NCI-H69 (cell line): ENCODE measurements around the gene EVX1.

Experiments used
- DNase-seq: peaks from one replicate; lab custom pipeline; 2025; lab: John Stamatoyannopoulos, UW

Gene EVX1

GRCh38 chr7:27249724-27250556, 7.3 kb downstream of the EVX1 start:
- DNase-seq = peak; percentile 15

- no peak for DNase-seq
These were observed 8.0 kb downstream of the EVX1 start for GRCh38 chr7:27250557-27251070.

GRCh38 chr7:27251136-27251651, 8.6 kb downstream of the EVX1 start:
- DNase-seq = peak; percentile 83

DNA sequence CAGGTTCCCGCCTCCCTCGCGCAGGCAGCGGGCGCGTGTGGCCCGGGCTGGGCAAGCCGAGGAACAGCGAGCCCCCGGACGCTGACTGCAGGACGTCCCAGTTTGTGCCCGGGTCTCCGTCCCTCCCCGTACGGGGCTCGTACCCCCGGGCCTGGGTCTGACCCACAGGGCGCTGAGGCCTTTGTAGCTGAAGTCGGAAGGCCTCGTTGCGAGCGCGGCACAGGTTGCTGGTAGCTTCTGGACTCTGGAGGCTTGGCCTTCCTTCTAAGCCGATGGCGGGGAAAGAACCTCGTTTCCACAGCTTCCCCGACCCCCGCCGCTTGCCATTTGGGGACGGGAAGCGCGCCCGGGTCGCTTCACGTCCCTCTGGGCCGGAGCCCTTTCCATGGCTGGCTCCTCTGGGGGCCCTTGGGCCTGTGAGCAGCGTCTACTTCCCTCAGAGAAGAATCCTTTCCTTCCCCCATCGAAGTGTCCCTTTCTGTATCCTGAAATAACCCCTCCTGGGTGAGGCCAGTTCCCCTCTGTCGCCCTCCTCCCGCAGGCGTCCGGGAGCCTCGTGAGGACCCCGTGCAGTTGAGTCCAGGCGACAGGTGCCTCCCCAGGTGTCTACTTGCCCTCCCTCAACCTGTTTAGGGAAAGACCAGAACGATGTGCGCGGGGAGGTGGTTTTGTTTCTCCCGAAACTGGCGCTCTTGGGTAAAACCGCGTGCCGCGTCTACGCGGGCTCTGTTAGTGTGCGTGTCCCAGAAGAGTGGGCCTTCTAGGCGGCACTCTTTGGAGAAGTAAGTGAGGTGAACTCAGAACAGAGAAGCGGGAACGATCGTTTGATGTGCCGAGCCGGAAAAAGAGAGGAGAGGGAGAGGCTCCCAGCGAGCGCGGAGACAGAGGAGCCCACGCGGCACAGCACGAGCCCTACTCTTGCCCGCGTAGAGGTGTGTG, 9.3 kb downstream of the EVX1 start:
- DNase-seq = no peak

DNA sequence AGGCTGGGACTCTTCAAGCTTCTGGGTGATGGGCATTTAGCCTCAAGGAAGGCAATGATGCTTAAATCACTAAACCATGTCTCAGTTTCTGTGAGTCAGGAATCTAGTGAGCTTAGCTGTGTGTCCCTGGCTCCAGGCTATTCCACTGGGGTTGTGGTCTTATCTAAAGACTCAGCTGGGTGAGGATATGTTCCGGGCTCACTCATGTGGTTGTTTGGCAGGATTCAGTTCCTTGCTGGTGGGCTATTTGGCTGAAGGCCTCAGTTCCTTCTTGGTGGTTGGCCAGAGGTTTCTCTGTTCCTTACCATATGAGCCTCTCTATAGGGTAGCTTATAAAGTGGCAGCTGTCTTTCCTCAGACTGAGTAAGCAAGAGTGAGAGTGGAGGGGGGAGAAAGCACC, 12.0 kb downstream of the EVX1 start:
- no peak for DNase-seq

- DNase-seq = no peak
These were observed 17.6 kb downstream of the EVX1 start for GRCh38 chr7:27260211-27260610.

DNA sequence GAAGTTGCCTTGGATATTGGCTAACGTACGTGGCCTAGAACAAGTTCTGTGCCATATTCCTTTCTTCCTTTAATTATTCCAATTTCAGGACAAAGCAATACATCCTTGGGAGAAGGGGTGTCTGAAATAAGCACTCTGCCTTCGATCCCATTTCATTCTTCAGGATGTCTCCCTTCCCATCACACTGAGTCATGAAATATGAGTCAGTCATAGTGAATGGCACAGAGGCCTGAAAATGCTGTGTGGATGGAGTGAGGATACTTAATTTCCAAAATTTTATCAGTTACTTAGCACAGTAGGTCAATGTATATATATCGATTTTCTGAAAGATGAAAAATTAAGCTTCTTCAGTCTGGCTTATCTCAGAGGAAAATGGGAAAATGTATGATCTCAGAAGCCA, 19.5 kb downstream of the EVX1 start:
- no peak for DNase-seq

GRCh38 chr7:27263781-27264180, 21.2 kb downstream of the EVX1 start:
- no peak for DNase-seq

DNA sequence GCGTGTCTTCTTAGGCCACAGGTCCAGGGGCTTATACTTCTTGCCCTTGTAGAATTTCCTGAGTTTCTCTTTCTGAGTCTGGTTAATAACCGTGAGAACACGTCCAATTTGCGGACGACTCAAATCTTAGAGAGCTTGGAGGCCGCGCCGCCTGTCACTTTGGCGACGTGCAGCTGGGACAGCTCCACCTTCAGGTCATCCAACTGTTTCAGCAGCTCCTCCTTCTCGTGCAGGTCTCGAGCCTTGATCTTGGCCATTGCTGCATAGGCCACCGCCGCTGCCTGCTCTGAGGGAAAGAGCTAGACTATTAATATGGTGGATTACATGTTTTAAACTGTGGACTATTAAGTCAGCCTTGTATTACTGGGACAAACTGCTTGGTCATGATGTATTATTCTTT, 26.9 kb downstream of the EVX1 start:
- peak; percentile 12 for DNase-seq

DNA sequence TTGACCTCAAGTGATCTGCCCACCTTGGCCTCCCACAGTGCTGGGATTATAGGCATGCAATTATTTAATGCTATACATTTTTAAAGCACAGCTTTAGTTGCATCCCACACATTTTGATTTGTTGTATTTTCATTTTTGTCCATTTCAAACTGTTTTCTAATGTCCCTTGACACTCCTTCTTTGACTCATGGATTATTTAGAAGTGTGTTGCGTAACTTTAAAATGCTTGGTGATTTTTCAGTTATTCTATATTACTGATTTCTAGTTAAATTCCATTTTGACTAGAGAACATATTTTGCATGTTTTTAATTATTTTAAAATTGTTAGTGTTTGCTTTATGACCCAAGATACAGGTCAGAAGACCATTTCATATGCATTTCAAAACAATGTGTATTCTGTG, 28.8 kb downstream of the EVX1 start:
- no peak for DNase-seq

GRCh38 chr7:27277628-27278027, 35.0 kb downstream of the EVX1 start:
- peak; percentile 26 for DNase-seq

DNA sequence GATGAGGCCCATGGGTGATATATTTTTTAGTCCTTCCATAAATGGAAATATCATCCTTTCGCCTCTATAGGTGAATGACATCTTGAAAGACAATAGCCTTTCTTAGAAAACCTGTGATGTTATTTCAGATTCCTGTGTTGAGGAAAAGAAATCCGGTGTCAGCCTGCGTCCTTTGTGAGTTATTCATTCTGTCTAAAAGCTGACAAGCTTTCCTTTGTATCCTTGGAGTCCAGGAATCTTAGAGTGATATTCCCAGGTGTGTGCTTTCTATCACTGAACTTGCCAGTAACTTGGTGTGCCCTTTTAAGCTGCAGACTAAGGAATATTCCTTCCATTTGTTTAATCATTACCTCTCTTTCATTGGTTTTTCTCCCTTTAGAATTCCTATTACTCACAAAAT, 41.0 kb downstream of the EVX1 start:
- no peak for DNase-seq

DNA sequence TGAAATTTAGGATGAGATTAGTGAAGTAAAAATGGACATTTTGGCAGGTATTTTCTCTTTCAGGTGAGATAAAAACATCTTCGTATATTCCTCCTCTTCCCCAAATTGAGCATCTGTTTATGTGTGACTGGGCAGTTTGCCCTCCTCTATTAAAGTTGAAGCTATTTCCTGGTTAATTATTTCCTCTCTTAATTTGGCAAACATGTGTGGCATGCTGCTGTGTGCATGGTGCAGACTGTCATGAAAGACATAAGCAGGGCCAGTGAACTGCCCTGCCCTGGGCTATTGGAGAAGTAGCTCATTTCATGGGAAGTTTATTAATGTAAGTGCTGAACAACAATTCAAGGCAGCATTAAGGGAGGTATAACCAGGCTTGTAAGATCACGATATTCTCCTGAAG, 52.6 kb downstream of the EVX1 start:
- peak; percentile 79 for DNase-seq

DNA sequence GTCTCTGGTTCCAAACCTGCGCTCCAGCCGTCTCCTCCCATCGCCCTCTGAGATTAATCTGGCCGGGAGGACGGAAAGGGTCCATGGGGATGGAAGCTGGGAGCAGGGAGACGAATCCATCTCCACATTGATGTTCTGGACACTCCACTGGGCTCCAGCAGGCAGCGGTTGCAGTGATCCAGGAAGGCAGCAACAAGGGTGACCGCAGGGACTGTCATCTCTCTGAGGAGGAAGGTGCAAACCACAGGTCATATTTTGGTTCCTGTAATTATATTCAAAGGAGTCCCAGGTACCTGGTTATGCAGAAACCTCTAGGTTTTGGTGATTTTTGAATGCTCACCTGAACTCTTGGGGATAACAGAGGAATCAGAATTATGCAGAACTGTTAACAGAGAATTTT, 54.8 kb downstream of the EVX1 start:
- DNase-seq = no peak
